CD4-positive, CD25-positive, alpha-beta regulatory T cell (primary cell): ENCODE data around the gene SARNP. TPM values are rescaled to one million over a fixed set of nuclear protein-coding genes. Genes with fewer than 3 reads are reported as not detected.

ENCODE experiments used
- ATAC-seq, 2 donors: fragments of 150-1000 bp; cut with Tn5 transposase; one replicate each; pipeline ENCODE4 v1.10.0; 2021; ENCODE audit warnings: low read depth in 2 of 2, moderate number of reproducible peaks in 2 of 2, moderate library complexity in 1 of 2
- DNase-seq, 3 donors: peaks; one replicate each; pipeline versions ENCODE4 v3.0.0 to v3.0.0-alpha.2; 2012 to 2022; ENCODE audit warnings: mixed read lengths in 1 of 3
- H3K27ac ChIP-seq: one replicate; pipeline ENCODE4 v1.7.0; 2013; ENCODE audit warnings: mild to moderate bottlenecking, low read length; ENCODE audit not compliant: insufficient read depth, poor library complexity, severe bottlenecking
- H3K27me3 ChIP-seq: one replicate; pipeline ENCODE4 v1.7.0; 2013; ENCODE audit warnings: low read length; ENCODE audit not compliant: control insufficient read depth, insufficient read depth
- H3K36me3 ChIP-seq: one replicate; pipeline ENCODE4 v1.7.0; 2013; ENCODE audit warnings: mild to moderate bottlenecking, low read length, moderate library complexity; ENCODE audit not compliant: control insufficient read depth, insufficient read depth
- H3K4me1 ChIP-seq: 2 replicates; pipeline ENCODE4 v1.7.0; 2013; ENCODE audit warnings: mild to moderate bottlenecking, low read length; ENCODE audit not compliant: insufficient read depth, control insufficient read depth, poor library complexity, severe bottlenecking
- H3K4me3 ChIP-seq: one replicate; pipeline ENCODE4 v1.7.0; 2013; ENCODE audit warnings: low read depth, mild to moderate bottlenecking, low read length, moderate library complexity
- H3K9me3 ChIP-seq, 2 experiments: 1 replicate in 1 of 2; 2 replicates in 1 of 2; pipeline ENCODE4 v1.7.0; 2013; ENCODE audit warnings: low read length in 2 of 2, mild to moderate bottlenecking in 1 of 2, moderate library complexity in 1 of 2; ENCODE audit not compliant: control insufficient read depth in 2 of 2
- H3K27ac Mint-ChIP-seq, 3 donors: one replicate each; pipeline ENCODE4 v1.8.0; 2020 to 2022; ENCODE audit warnings: mild to moderate bottlenecking in 3 of 3, mixed read lengths in 3 of 3, moderate library complexity in 2 of 3
- H3K27me3 Mint-ChIP-seq: one replicate; pipeline ENCODE4 v1.8.0; 2022; ENCODE audit warnings: mild to moderate bottlenecking, mixed read lengths
- H3K36me3 Mint-ChIP-seq: one replicate; pipeline ENCODE4 v1.8.0; 2020; ENCODE audit warnings: mixed read lengths
- H3K4me1 Mint-ChIP-seq, 4 donors: one replicate each; pipeline ENCODE4 v1.8.0; 2020 to 2022; ENCODE audit warnings: mixed read lengths in 4 of 4, mild to moderate bottlenecking in 1 of 4
- H3K4me3 Mint-ChIP-seq, 4 donors: one replicate each; pipeline ENCODE4 v1.8.0; 2020 to 2022; ENCODE audit warnings: mild to moderate bottlenecking in 4 of 4, mixed read lengths in 4 of 4, moderate library complexity in 3 of 4
- H3K9me3 Mint-ChIP-seq, 7 donors: one replicate each; pipeline ENCODE4 v1.8.0; 2020 to 2022; ENCODE audit warnings: mixed read lengths in 7 of 7, mild to moderate bottlenecking in 3 of 7, moderate library complexity in 2 of 7
- polyA plus RNA-seq, 4 donors: library from polyadenylated mRNA; unstranded; fragments of 300-500 nt; fragmentation: Illumina TruSeq; gene quantifications; one replicate each; pipeline ENCODE4 v1.2.3, GENCODE V29; 2021
- total RNA-seq: library from RNA; stranded (reverse); gene quantifications from one replicate; pipeline ENCODE4 v1.2.3, GENCODE V29; 2022

SARNP gene
- total and polyA plus RNA-seq, 5 donors from 2014 or later, result 49.3 to 159 (median 123) TPM

DNA sequence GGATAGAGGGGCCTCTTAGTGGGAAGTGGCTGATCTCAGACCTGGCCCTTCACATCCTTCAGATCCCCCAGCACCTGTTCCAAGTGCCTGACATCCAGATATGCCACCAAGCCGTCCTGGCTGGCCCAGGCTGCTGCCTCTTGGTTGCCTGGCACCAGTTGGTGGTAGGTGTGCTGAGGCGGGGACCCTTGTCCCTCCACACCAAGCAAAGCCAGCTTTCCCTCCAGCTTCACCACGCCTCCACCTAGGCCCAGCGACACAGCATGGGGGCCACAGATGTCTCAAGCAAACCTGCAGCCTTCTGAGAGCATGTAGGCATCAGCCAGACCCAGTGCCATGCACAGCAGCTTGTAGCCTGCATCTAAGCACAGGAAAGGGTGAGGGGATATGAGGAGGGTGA lies 85.2 kb downstream of the SARNP start:
- H3K27me3 Mint-ChIP-seq, result no peaks in the 10 kb centered on the region
- peaks cover 6 to 33% (median 21%) of the 10 kb centered on the region in 4 donors for H3K4me1 Mint-ChIP-seq
- ATAC-seq (no peak), DNase-seq (no peak)
- peak overlapping the region in 1 of 4 donors; percentile 52 for H3K4me3 Mint-ChIP-seq
- H3K9me3 Mint-ChIP-seq, result no peaks in the 10 kb centered on the region
- no peak overlapping the region for H3K27ac ChIP-seq
- H3K4me1 ChIP-seq, result peaks cover 31% of the 10 kb centered on the region
- H3K36me3 ChIP-seq, result no peaks in the 10 kb centered on the region
- no peaks in the 10 kb centered on the region for H3K27me3 ChIP-seq
- no peaks in the 10 kb centered on the region for H3K36me3 Mint-ChIP-seq
- H3K9me3 ChIP-seq, result no peaks in the 10 kb centered on the region
- peak overlapping the region in 2 of 3 donors; percentile 47 to 96 for H3K27ac Mint-ChIP-seq
- no peak overlapping the region for H3K4me3 ChIP-seq

DNA sequence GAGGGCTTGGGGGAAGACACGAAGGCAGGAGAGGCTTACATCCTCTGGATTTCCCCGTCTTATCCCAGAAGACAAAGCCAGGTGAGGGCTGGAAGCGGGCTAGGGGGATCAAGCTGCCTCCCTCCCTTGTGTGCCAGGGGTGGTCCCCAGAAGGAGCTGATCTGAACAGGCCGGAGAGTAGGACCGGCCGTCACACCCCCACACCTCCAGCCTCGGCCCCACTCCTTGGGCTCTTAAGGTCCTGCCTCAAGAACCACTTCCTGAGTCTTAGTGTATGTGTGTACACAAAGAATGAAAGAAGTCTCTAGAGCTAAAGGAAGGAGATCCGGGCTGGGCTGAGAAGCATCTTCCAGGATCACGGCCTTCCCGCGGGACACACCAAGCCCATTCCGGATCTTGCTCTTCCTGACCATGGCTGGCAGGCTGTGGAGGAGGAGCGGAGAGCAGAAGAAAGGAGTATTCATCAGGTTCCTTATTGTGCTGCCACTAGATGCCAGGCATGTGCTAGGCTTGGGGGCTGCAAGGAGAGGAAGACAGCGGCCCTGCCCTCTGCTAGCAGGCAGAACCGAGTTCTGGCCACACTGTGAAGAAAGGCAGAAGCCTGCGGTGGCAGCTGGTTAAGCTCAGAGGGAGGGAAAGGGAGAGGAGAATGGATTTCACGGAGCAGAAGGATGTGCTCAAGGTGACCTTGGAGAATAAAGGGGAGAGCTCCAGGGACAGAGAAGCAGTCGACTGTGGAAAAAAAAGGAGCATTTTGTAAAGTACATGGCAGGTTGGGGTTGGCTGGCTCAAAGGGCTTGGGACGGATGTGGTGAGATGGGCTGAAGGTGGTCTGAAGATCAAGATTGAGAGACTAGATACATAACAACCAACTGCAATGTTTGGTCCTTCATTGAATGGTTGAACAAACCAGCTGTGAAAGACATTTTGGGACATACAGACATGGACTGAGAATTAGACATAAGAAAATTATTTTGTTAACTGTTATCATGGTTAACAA lies 87.4 kb downstream of the SARNP start:
- Histone ChIP-seq H3K27me3 (no peaks in the 10 kb centered on the region), H3K4me3 (peak overlapping the region; percentile 73), H3K4me1 (peaks cover 36% of the 10 kb centered on the region), H3K27ac (peak overlapping the region; percentile 79), H3K36me3 (no peaks in the 10 kb centered on the region), H3K9me3 (no peaks in the 10 kb centered on the region)
- DNase-seq, result peak in 1 of 3 donors; percentile 57
- peak; percentile 26 to 35 for ATAC-seq
- Mint-ChIP-seq H3K4me1 (peaks cover 6 to 41% (median 25%) of the 10 kb centered on the region in 4 donors), H3K4me3 (peak overlapping the region; percentile 85 to 94 (median 92)), H3K36me3 (no peaks in the 10 kb centered on the region), H3K27me3 (no peaks in the 10 kb centered on the region), H3K9me3 (peaks cover 0 to 2% (median 0%) of the 10 kb centered on the region in 7 donors), H3K27ac (peak overlapping the region; percentile 92 to 96 (median 95))

DNA sequence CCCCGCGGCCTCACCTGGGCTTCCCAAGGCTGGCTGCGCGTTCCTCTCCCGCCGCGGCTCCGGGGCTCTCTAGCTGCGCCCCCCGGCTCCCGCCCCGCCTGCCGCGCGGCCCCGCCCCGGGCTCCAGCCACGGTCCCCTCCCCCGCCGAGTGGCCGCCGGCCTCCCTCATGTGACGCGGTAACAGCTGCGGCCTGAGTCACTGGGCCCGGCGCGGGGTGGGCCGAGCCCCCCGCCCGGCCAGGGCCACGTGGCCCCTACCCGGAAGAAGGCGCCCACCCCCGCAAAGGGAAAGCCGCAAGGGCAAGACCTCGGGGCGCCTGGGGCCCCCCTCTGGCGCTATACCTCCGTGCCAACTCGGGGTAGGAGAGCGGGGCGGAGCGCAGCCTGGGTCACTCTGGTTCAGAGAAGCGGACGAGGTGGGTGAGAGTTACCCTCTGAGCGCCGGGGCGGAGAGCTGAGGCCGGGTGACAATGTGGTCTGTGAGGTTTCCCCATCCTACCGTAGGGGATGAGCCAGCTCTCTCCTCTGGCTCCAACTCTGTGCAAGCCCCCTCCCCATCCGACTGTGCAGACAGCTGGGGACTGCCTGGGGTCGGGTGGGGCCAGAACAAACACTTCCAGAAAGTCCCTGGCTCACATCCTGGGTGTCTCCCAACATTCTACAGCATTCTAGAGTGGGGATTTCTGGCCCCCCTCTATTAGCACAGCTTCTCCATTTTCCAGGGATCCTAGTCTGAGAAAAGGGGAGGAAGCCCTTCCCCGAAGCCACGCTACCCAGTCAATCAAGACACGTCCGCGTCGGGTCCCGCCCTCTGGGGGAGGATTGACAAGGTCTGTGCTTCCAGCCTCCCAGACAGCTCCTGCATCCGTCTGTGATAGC lies 88.3 kb downstream of the SARNP start, which contains the start of gene CD63:
Gene CD63 (minus strand): TSS at position 71 of the 880 bp plus-strand sequence. CDS start 668 bp downstream, outside the sequence.
- H3K27me3 Mint-ChIP-seq, result no peaks in the 10 kb centered on the region
- H3K9me3 Mint-ChIP-seq, result peaks cover 0 to 2% (median 0%) of the 10 kb centered on the region in 7 donors
- no peaks in the 10 kb centered on the region for H3K27me3 ChIP-seq
- H3K27ac ChIP-seq, result peak within 1 kb of the TSS; percentile 79
- peak within 1 kb of the TSS; percentile 93 to 96 (median 95) for H3K27ac Mint-ChIP-seq
- H3K36me3 Mint-ChIP-seq, result no peaks in the 10 kb centered on the region
- peak within 1 kb of the TSS; percentile 73 for H3K4me3 ChIP-seq
- peaks cover 42% of the 10 kb centered on the region for H3K4me1 ChIP-seq
- H3K9me3 ChIP-seq, result no peaks in the 10 kb centered on the region
- DNase-seq (peak in 2 of 3 donors; percentile 61 to 72), ATAC-seq (peak; percentile 57 to 58)
- no peaks in the 10 kb centered on the region for H3K36me3 ChIP-seq
- peak within 1 kb of the TSS; percentile 85 to 94 (median 92) for H3K4me3 Mint-ChIP-seq
- peaks cover 6 to 48% (median 32%) of the 10 kb centered on the region in 4 donors for H3K4me1 Mint-ChIP-seq

DNA sequence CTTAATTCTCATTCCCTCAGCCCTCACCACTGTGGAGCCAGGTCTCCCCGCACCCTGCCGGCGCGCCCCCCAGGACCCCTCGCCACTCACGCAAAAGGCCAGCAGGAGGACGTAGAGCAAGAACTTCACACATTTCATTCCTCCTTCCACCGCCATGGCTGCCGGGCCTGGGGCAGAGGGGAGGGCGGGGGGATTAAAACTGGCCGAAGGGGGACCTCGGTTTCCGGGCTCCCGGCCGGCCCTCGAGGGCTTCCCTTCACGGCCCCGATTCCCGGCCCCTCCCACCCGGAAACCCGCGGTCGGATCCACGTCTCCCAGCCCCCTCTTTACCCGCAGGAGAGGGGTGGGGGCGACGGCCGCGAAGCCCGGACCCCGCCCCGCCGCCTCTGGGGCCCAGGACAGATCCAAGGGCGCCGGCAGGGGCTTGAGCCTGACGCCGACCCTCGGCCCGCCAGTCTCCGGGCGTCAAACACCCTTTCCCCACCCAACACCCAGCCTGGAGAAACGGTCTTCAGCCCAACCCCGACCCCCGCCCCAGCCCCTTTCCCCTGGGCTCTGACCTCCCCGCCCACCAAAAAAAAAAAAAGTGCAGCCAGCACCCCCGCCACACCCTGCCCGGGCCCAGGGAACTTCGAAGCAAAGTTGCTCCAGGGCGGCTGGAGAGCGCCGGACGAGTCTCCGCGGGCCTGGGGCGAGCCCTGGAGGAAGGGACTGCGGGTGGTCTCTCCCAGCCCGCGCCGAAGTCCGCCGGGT lies 89.2 kb downstream of the SARNP start:
- H3K27me3 Mint-ChIP-seq, result no peaks in the 10 kb centered on the region
- Histone ChIP-seq H3K27ac (peak overlapping the region; percentile 79), H3K9me3 (no peaks in the 10 kb centered on the region), H3K4me1 (peaks cover 42% of the 10 kb centered on the region), H3K27me3 (no peaks in the 10 kb centered on the region), H3K4me3 (peak overlapping the region; percentile 62), H3K36me3 (peaks cover 2% of the 10 kb centered on the region)
- DNase-seq (no peak), ATAC-seq (no peak)
- peaks cover 6 to 48% (median 32%) of the 10 kb centered on the region in 4 donors for H3K4me1 Mint-ChIP-seq
- peaks cover 0 to 2% (median 0%) of the 10 kb centered on the region in 7 donors for H3K9me3 Mint-ChIP-seq
- peak overlapping the region; percentile 28 to 88 (median 79) for H3K4me3 Mint-ChIP-seq
- H3K36me3 Mint-ChIP-seq, result peaks cover 4% of the 10 kb centered on the region
- peak overlapping the region in 2 of 3 donors; percentile 62 to 93 for H3K27ac Mint-ChIP-seq

DNA sequence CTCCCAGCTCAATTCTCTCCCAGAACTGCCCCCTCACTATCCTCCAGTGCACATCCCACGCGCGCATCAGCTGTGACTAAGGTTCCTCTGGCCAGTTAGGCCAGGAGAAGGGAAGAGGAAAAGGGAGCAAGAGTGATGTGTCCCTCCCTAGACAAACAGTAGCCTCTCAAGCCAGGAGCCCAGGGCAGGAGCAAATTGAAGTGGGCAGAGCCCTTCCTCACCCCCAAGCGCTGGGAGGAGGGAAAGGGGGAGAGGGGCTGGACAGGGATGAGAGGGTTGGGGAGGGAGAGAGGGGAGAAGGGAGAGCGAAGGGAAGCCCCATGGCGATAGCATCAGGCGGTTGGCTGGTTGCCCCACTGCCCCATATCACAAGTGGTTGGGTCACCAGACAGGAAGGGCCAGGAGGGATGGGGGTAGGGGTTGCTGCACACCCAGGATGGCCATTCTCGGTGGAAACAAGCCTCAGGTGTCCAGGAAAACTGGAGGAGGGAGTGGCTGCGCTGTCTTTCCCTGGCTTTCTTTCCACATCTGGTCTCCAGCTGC lies 89.8 kb downstream of the SARNP start:
- H3K9me3 ChIP-seq, result no peaks in the 10 kb centered on the region
- H3K27ac ChIP-seq, result peak overlapping the region; percentile 79
- peaks cover 4% of the 10 kb centered on the region for H3K36me3 ChIP-seq
- Mint-ChIP-seq H3K4me1 (peaks cover 6 to 48% (median 32%) of the 10 kb centered on the region in 4 donors), H3K27ac (peak overlapping the region; percentile 89 to 93 (median 90)), H3K4me3 (peak overlapping the region; percentile 77 to 92 (median 84)), H3K9me3 (peaks cover 0 to 2% (median 0%) of the 10 kb centered on the region in 7 donors), H3K27me3 (no peaks in the 10 kb centered on the region), H3K36me3 (peaks cover 4% of the 10 kb centered on the region)
- no peak for DNase-seq
- H3K4me1 ChIP-seq, result peaks cover 42% of the 10 kb centered on the region
- H3K4me3 ChIP-seq, result peak overlapping the region; percentile 62
- no peak for ATAC-seq
- H3K27me3 ChIP-seq, result no peaks in the 10 kb centered on the region

DNA sequence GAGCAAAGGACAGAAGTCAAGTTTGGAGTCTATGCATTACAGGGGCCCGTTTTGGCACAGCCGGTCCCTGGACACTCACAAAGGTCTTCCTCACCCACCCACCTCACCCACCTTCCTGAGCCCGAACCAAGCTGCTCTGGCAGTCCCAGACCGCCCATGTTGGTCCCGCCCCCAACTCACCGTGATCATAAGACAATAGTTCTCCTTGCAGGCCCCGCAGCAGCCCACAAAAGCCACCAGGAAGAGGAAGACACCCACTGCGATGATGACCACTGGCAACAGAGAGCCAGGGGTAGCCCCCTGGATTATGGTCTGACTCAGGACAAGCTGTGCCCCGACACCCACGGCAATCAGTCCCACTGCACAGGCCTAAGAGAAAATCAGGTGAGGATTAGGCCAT lies 90.6 kb downstream of the SARNP start:
- H3K27me3 Mint-ChIP-seq, result no peaks in the 10 kb centered on the region
- DNase-seq (no peak), ATAC-seq (no peak)
- peak overlapping the region; percentile 77 to 92 (median 84) for H3K4me3 Mint-ChIP-seq
- peak overlapping the region; percentile 89 to 93 (median 90) for H3K27ac Mint-ChIP-seq
- H3K4me1 Mint-ChIP-seq, result peaks cover 6 to 48% (median 32%) of the 10 kb centered on the region in 4 donors
- H3K36me3 ChIP-seq, result peaks cover 4% of the 10 kb centered on the region
- H3K36me3 Mint-ChIP-seq, result peaks cover 4% of the 10 kb centered on the region
- H3K27me3 ChIP-seq, result no peaks in the 10 kb centered on the region
- H3K4me3 ChIP-seq, result no peak overlapping the region
- H3K4me1 ChIP-seq, result peaks cover 42% of the 10 kb centered on the region
- H3K9me3 ChIP-seq, result no peaks in the 10 kb centered on the region
- H3K9me3 Mint-ChIP-seq, result peaks cover 0 to 2% (median 0%) of the 10 kb centered on the region in 7 donors
- H3K27ac ChIP-seq, result no peak overlapping the region
